GM12864 (cell line): ENCODE measurements around the gene TOX2.

Experiments
- DNase-seq: peaks from one replicate; pipeline ENCODE4 v3.0.0-alpha.2; 2011; ENCODE audit warnings: low read depth
- H3K4me3 ChIP-seq: 2 replicates; pipeline ENCODE4 v1.5.1; 2011; ENCODE audit warnings: mild to moderate bottlenecking, low read depth, low read length, control low read depth
- CTCF ChIP-seq: IDR thresholded peaks from 2 replicates; pipeline ENCODE4 v1.5.1; 2011; ENCODE audit warnings: low read depth, mild to moderate bottlenecking, moderate library complexity, low read length, control low read depth, inconsistent platforms; ENCODE audit errors: missing control alignments

Gene TOX2

DNA sequence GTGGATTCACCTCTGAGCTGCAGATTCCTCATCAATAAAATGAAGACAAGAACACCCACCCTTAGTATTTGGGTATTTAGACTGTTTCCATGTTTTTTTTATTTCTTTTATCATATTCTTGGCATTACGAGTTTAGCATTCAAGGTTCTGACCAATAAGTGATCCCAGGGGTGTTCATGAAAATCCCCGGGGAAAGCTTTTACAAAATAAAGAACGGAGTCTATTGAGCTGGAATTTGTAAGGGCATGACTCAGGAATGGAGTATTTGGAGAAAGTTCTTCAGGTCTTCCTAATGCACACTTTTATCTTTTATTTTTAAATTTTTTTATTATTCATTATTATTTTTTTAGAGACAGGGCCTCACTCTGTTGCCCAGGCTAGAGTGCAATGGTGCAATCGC is 19.4 kb upstream of the TOX2 start:
- TF ChIP-seq CTCF: no peak

DNA sequence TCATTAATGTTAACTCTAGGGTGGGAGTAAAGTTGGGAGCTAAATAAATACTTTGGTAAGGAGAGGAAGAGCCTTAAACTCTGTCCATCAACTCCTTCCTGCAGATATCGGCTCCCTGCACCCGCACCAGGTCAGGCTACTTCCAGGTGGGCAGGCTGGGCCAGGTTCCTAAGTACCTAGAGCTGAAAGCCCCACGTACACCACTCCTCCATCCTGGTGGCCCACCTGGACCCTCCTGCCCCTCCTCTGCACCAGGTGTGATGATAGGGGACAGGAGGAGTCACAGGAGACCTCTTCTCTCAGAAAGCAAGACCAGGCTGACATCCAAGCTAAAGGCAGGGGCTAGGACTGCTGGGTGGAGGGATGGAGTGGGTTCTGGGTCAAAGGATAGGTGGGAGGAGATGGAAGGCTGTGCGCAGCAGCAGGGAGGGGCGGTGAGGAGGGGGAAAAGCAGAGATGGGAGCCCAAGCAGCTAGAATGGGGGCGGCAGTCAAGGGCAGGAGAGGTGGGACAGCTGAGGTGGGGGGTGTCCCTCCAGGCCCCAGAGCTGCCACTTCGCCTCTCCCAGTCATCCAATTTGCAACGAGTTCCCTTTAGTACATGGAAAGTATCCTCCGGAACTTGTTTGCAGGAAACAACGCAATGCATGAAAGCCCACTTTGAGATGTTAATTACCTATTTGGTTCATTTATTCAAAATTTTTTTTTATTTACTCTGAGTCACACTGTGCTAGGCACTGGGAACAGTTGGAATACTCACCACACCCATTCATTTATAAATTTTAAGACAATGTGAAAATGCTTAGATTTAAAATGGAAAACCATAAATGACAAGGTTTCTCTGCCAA is 15.2 kb upstream of the TOX2 start:
- no peak for DNase-seq
- H3K4me3 ChIP-seq: no peak overlapping the region
- TF ChIP-seq CTCF: no peak

More for the DNA sequence above, 19.4 kb upstream of the TOX2 start:
- no peak for DNase-seq
- H3K4me3 ChIP-seq: no peak overlapping the region

GRCh38 chr20:43900121-43900466 is 14.6 kb upstream of the TOX2 start:
- no peak overlapping the region for H3K4me3 ChIP-seq
- no peak for DNase-seq
- no peak for TF ChIP-seq CTCF

GRCh38 chr20:43900496-43900895 is 14.2 kb upstream of the TOX2 start:
- H3K4me3 ChIP-seq: no peak overlapping the region
- no peak for TF ChIP-seq CTCF
- DNase-seq: no peak

GRCh38 chr20:43901296-43901695 is 13.4 kb upstream of the TOX2 start:
- TF ChIP-seq CTCF: no peak
- DNase-seq: no peak
- no peak overlapping the region for H3K4me3 ChIP-seq

- TF ChIP-seq CTCF: no peak
- DNase-seq: no peak
- H3K4me3 ChIP-seq: no peak overlapping the region
Measured at GRCh38 chr20:43903953-43904826, 10.5 kb upstream of the TOX2 start.
